GM10266 (cell line): Measurements from ENCODE around the gene THSD4.
"Not testable (repeated sequence)": the region's sequence is repeated elsewhere in the genome, so short reads cannot be mapped to it uniquely, and the experiment has no call there.

ENCODE experiments used
- DNase-seq: peaks from one replicate; pipeline ENCODE4 v3.0.0; 2012; ENCODE audit errors: extremely low spot score
- CTCF ChIP-seq: IDR thresholded peaks from 2 replicates; pipeline ENCODE4 v1.5.1; 2012; ENCODE audit warnings: mild to moderate bottlenecking, low read depth; ENCODE audit not compliant: control insufficient read depth, insufficient read depth; ENCODE audit errors: missing control alignments

THSD4 gene

GRCh38 chr15:71155534-71155933 lies 40.3 kb downstream of the THSD4 start:
- no peak for DNase-seq
- no peak for TF ChIP-seq CTCF

GRCh38 chr15:71160976-71161375 lies 45.7 kb downstream of the THSD4 start:
- TF ChIP-seq CTCF: no peak
- no peak for DNase-seq

GRCh38 chr15:71162309-71162708 lies 47.0 kb downstream of the THSD4 start:
- no peak for TF ChIP-seq CTCF
- no peak for DNase-seq

- not testable (repeated sequence) for DNase-seq
Measured at GRCh38 chr15:71164606-71165005, 49.3 kb downstream of the THSD4 start.

- TF ChIP-seq CTCF: no peak
- DNase-seq: no peak
Measured at GRCh38 chr15:71167445-71168165, 52.3 kb downstream of the THSD4 start.

- DNase-seq: no peak
- no peak for TF ChIP-seq CTCF
Measured at GRCh38 chr15:71168166-71168834, 53.0 kb downstream of the THSD4 start.

GRCh38 chr15:71170163-71170562 lies 54.9 kb downstream of the THSD4 start:
- TF ChIP-seq CTCF: no peak
- DNase-seq: no peak

- no peak for DNase-seq
- TF ChIP-seq CTCF: no peak
Measured at GRCh38 chr15:71171195-71171594, 55.9 kb downstream of the THSD4 start.

- not testable (repeated sequence) for DNase-seq
Measured at GRCh38 chr15:71174360-71174759, 59.1 kb downstream of the THSD4 start.
